Suprapubic skin (tissue), 4 donors: ENCODE measurements around the gene HLA-DRB1.

Source experiments
- EP300 ChIP-seq: sonication (generic); formaldehyde crosslinking; IDR thresholded peaks from one replicate; pipeline ENCODE4 v1.6.1; 2017; ENCODE audit warnings: antibody characterized with exemption
- POLR2A ChIP-seq, 2 donors: fragments of 450-650 bp; IDR thresholded peaks; one replicate each; pipeline ENCODE4 v1.6.1; 2017; ENCODE audit warnings: antibody characterized with exemption in 2 of 2, mild to moderate bottlenecking in 2 of 2, moderate library complexity in 2 of 2
- POLR2AphosphoS5 ChIP-seq, 3 donors: sonication (generic); formaldehyde crosslinking; IDR thresholded peaks; one replicate each; pipeline ENCODE4 v1.6.1; 2017; ENCODE audit warnings: antibody characterized with exemption in 3 of 3
- TF ChIP-seq, protein P1 (sequence below), 2 donors: fragments of 200-600 bp in 1 of 2; fragments of 450-650 bp in 1 of 2; sonication (generic) in 1 of 2; IDR thresholded peaks; one replicate each; pipeline ENCODE4 v1.5.1; 2016 to 2019; ENCODE audit warnings: antibody characterized with exemption in 2 of 2, mild to moderate bottlenecking in 1 of 2, moderate library complexity in 1 of 2

DNA sequence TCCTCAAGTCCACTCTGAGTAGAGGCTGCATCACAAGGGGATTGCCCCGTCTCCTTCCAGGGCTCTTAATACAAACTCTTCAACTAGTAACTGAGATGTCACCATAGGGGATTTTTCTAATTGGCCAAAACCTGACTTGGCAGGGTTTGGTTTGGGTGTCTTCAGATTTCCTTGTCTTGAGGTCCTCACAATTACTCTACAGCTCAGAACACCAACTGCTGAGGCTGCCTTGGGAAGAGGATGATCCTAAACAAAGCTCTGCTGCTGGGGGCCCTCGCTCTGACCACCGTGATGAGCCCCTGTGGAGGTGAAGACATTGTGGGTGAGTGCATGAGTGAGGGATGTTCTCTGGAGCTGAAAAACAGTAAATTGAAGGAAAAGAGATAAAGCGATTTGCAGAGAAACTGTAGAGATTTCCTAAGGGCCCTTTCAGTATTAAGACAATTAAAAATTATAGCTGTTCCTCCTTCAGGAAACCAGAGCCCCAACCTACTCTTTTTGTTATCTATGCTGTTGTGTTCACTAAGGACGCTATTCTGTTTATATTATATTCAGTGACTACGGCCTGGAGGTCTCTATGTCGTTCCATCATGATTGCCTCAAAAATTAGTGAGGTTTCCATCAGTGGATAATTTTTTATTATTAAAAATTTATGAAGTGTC, 47.7 kb upstream of the HLA-DRB1 start, which contains the start of gene HLA-DQA1:
- TF ChIP-seq, protein P1, sequence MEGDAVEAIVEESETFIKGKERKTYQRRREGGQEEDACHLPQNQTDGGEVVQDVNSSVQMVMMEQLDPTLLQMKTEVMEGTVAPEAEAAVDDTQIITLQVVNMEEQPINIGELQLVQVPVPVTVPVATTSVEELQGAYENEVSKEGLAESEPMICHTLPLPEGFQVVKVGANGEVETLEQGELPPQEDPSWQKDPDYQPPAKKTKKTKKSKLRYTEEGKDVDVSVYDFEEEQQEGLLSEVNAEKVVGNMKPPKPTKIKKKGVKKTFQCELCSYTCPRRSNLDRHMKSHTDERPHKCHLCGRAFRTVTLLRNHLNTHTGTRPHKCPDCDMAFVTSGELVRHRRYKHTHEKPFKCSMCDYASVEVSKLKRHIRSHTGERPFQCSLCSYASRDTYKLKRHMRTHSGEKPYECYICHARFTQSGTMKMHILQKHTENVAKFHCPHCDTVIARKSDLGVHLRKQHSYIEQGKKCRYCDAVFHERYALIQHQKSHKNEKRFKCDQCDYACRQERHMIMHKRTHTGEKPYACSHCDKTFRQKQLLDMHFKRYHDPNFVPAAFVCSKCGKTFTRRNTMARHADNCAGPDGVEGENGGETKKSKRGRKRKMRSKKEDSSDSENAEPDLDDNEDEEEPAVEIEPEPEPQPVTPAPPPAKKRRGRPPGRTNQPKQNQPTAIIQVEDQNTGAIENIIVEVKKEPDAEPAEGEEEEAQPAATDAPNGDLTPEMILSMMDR (IDR thresholded peaks at IDR 0.05), result no peak
- TF ChIP-seq POLR2A (IDR thresholded peaks at IDR 0.05) (no peak), POLR2AphosphoS5 (IDR thresholded peaks at IDR 0.05) (no peak), EP300 (no peak)
